HL-60 (cell line): ENCODE results near the gene KLC4.

Experiments used
- POLR2AphosphoS5 ChIP-seq: IDR thresholded peaks from 2 replicates; pipeline ENCODE4 v1.6.1; 2012; ENCODE audit warnings: low read depth
- REST ChIP-seq: IDR thresholded peaks from 2 replicates; pipeline ENCODE4 v1.6.1; 2012; ENCODE audit warnings: low read depth; ENCODE audit not compliant: insufficient replicate concordance

GRCh38 chr6:43055966-43056365, 3.5 kb upstream of the KLC4 start:
- TF ChIP-seq REST (no peak), POLR2AphosphoS5 (no peak)
